AG04449 (cell line): Measurements from ENCODE around the gene DENND6A.
"Not testable (repeated sequence)": the region's sequence is repeated elsewhere in the genome, so short reads cannot be mapped to it uniquely, and the experiment has no call there.

Experiments
- CTCF ChIA-PET: fragments of 350-600 bp; formaldehyde crosslinking; extraction: SDS; loops from one replicate; lab custom pipeline; 2021; ENCODE audit warnings: antibody characterized with exemption; lab: Yijun Ruan, JAX
- POLR2A ChIA-PET: fragments of 400-600, 350-600 bp; formaldehyde crosslinking; extraction: SDS; loops from one replicate; lab custom pipeline; 2020; ENCODE audit warnings: antibody characterized with exemption, inconsistent platforms; lab: Yijun Ruan, JAX
- DNase-seq: peaks from one replicate; pipeline ENCODE4 v3.0.0-alpha.2; 2010; ENCODE audit warnings: low read depth, low spot score
- H3K4me3 ChIP-seq: 2 replicates; pipeline ENCODE4 v1.5.1; 2011; ENCODE audit warnings: low read depth, mild to moderate bottlenecking, control low read depth, low read length
- CTCF ChIP-seq: IDR thresholded peaks from one replicate; pipeline ENCODE4 v1.5.1; 2011; ENCODE audit warnings: mild to moderate bottlenecking, moderate library complexity, low read length, control low read depth, inconsistent platforms; ENCODE audit not compliant: insufficient read depth; ENCODE audit errors: missing control alignments

The DENND6A gene

DNA sequence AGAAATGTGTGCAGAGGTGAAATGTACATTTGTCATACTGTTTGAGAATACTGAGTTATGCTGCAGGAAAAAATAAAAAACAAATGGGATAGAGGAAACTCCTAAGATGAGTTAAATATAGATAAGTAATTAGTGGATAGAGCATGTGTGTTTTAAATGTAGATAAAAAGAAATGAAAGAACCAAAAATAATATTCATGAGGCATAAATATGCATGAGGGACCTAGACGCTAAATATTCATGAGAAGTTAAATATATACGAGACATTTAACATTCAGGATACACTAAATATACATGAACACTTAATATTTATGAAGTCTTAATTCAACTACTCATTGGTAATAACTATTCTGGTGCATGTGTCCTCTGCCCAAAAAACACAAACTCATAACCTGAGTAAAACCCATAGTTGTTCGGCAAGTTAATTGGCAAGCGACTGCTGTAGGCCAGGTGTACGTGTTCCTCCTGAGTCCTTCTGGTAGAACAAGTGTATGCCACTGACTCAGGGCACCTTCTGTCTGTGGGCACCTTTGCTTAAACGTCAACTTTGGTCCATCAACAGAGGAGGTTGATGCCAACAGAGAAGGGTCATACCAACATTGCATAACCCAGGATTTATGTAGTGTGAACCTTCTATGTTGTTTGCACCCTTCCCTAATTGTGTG is 24.5 kb upstream of the DENND6A start:
- no peak overlapping the region for H3K4me3 ChIP-seq
- no peak for DNase-seq
- TF ChIP-seq CTCF, result no peak
- POLR2A ChIA-PET, result no interaction called here
- CTCF ChIA-PET, result no interaction called here

GRCh38 chr3:57715686-57716085 is 22.8 kb upstream of the DENND6A start:
- POLR2A ChIA-PET, result no interaction called here
- DNase-seq, result no peak
- no peak overlapping the region for H3K4me3 ChIP-seq
- TF ChIP-seq CTCF, result no peak
- CTCF ChIA-PET, result no interaction called here

- TF ChIP-seq CTCF, result no peak
- no peak overlapping the region for H3K4me3 ChIP-seq
- DNase-seq, result no peak
- ChIA-PET POLR2A (interaction anchor here (0.9 kb wide), 1 partner anchor 17 kb away, joined by 3 read pairs; the partner anchor contains the start of gene DENND6A), CTCF (interaction anchor here (1.0 to 1.3 kb wide), 2 partner anchors 13 to 66 kb away, joined by 3 read pairs; no protein-coding TSS in a partner anchor)
Measured at GRCh38 chr3:57709559-57709958, 16.7 kb upstream of the DENND6A start.

DNA sequence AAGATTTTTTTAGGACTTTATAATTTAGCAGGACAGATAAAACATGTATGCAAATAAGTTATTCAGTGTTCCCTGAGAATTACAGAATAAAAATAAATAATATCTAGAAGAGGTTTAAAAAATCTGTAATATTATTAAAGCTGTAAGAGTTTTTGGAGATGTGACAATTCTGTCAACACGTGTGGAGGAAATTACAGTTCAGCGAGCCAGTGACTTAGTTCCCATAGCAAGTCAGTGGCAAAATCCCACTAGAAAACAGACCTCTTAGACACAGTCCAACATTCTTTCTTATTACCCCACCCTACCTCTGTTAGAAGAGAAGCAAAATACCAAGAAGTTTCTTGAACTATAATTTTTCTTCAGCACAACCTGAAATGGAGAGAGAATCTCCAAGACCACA is 16.2 kb upstream of the DENND6A start:
- TF ChIP-seq CTCF, result no peak
- H3K4me3 ChIP-seq, result no peak overlapping the region
- DNase-seq, result no peak
- ChIA-PET POLR2A (interaction anchor here (0.9 kb wide), 1 partner anchor 16 kb away, joined by 3 read pairs; the partner anchor contains the start of gene DENND6A), CTCF (interaction anchor here (1.3 kb wide), 1 partner anchor 14 kb away, joined by 3 read pairs; no protein-coding TSS in a partner anchor)

- no peak for TF ChIP-seq CTCF
- peak; percentile 33 for DNase-seq
- no peak overlapping the region for H3K4me3 ChIP-seq
- ChIA-PET CTCF (interaction anchor here (0.6 kb wide), 1 partner anchor 54 kb away, joined by 3 read pairs; no protein-coding TSS in a partner anchor), POLR2A (no interaction called here)
Measured at GRCh38 chr3:57706462-57706861, 13.6 kb upstream of the DENND6A start.

DNA sequence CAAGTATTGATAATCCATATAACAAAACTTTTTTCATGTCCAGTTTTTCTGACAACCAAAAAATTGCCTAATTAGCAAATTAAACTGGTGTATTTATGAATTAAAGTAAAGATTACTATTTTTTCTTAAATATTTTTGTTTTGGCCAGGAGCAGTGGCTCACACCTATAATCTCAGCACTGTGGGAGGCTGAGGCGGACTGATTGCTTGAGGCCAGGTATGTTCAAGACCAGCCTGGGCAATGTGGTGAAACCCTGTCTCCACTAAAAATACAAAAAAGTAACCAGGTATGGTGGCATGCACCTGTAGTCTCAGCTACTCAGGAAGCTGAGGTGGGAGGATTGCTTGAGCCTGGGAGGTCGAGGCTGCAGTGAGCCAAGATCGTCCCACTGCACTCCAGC is 12.5 kb upstream of the DENND6A start:
- DNase-seq, POLR2A ChIA-PET, H3K4me3 ChIP-seq, CTCF ChIA-PET: not testable (repeated sequence)
